C4-2B (cell line): Measurements from ENCODE around the gene CCDC190.

Experiments used
- ZFX ChIP-seq: fragments of 450-650 bp; IDR thresholded peaks from 2 replicates; pipeline ENCODE4 v1.6.1; 2017
- TF ChIP-seq, protein P1 (sequence below): fragments of 450-650 bp; conservative IDR thresholded peaks from 2 replicates; pipeline ENCODE4 v1.5.1; 2017; ENCODE audit warnings: mild to moderate bottlenecking

DNA sequence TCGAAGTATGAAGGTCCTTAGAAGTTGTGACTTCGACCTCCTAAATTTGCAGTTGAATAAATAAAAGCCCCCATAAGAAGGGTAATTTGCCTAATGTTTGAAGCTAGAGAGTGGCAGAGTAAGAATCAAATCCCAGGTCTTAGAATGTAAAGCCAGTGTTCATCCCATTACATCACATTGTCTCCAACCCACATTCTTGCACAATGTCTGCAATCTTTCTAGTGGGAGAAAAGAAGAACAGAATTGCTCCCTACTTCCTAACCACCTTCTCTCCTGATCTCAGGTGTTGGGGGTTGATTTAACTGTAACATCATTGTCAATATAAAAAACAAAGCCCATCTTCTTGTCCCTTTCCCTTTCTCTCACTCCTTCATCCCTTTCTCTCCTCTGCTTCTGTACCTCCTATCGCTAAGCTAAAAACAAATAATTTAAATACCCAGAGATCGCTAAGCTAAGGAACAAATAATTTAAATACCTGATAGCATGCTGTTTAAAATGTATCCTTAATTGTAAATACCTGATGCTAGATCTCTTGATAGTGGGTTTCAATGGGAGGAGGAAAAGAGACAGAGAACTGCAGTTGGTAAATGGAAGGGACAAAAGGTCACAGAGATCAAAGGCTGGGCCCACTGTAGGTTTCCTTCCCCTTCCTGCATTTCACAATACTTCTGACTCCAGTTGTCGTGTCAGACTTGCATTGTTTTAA lies 32.1 kb upstream of the CCDC190 start:
- TF ChIP-seq, protein P1, sequence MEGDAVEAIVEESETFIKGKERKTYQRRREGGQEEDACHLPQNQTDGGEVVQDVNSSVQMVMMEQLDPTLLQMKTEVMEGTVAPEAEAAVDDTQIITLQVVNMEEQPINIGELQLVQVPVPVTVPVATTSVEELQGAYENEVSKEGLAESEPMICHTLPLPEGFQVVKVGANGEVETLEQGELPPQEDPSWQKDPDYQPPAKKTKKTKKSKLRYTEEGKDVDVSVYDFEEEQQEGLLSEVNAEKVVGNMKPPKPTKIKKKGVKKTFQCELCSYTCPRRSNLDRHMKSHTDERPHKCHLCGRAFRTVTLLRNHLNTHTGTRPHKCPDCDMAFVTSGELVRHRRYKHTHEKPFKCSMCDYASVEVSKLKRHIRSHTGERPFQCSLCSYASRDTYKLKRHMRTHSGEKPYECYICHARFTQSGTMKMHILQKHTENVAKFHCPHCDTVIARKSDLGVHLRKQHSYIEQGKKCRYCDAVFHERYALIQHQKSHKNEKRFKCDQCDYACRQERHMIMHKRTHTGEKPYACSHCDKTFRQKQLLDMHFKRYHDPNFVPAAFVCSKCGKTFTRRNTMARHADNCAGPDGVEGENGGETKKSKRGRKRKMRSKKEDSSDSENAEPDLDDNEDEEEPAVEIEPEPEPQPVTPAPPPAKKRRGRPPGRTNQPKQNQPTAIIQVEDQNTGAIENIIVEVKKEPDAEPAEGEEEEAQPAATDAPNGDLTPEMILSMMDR, result no peak
- TF ChIP-seq ZFX, result no peak
